Naive B cell (primary cell): ENCODE data around the gene ANP32E. TPM values are rescaled to one million over a fixed set of nuclear protein-coding genes. Genes with fewer than 3 reads are reported as not detected.
"Not testable (repeated sequence)": the region's sequence is repeated elsewhere in the genome, so short reads cannot be mapped to it uniquely, and the experiment has no call there.

Experiments
- ATAC-seq, 2 donors: fragments of 150-1000 bp; cut with Tn5 transposase; 2 replicates each; pipeline ENCODE4 v1.10.0; 2021; ENCODE audit warnings: low read depth in 2 of 2, mild to moderate bottlenecking in 2 of 2, moderate library complexity in 2 of 2
- DNase-seq: peaks from one replicate; pipeline ENCODE4 v3.0.0; 2022
- H3K27ac Mint-ChIP-seq, 6 donors: one replicate each; pipeline ENCODE4 v1.8.0; 2020 to 2022; ENCODE audit warnings: mild to moderate bottlenecking in 6 of 6, mixed read lengths in 6 of 6, moderate library complexity in 5 of 6, inconsistent platforms in 2 of 6
- H3K27me3 Mint-ChIP-seq, 3 donors: one replicate each; pipeline ENCODE4 v1.8.0; 2021 to 2022; ENCODE audit warnings: mixed read lengths in 3 of 3, mild to moderate bottlenecking in 1 of 3
- H3K36me3 Mint-ChIP-seq, 2 donors: one replicate each; pipeline ENCODE4 v1.8.0; 2020 to 2022; ENCODE audit warnings: mixed read lengths in 2 of 2, inconsistent platforms in 1 of 2, mild to moderate bottlenecking in 1 of 2
- H3K4me1 Mint-ChIP-seq, 3 donors: one replicate each; pipeline ENCODE4 v1.8.0; 2020 to 2022; ENCODE audit warnings: mixed read lengths in 3 of 3, inconsistent platforms in 1 of 3, mild to moderate bottlenecking in 1 of 3, moderate library complexity in 1 of 3
- H3K4me3 Mint-ChIP-seq, 8 donors: one replicate each; pipeline ENCODE4 v1.8.0; 2020 to 2022; ENCODE audit warnings: mild to moderate bottlenecking in 8 of 8, mixed read lengths in 8 of 8, moderate library complexity in 8 of 8, inconsistent platforms in 2 of 8
- H3K9me3 Mint-ChIP-seq, 7 donors: one replicate each; pipeline ENCODE4 v1.8.0; 2020 to 2022; ENCODE audit warnings: mixed read lengths in 7 of 7, mild to moderate bottlenecking in 5 of 7, inconsistent platforms in 2 of 7, moderate library complexity in 1 of 7
- polyA plus RNA-seq, 6 donors: library from polyadenylated mRNA; unstranded; fragments of 300-500 nt; fragmentation: Illumina TruSeq; gene quantifications; one replicate each; pipeline ENCODE4 v1.2.3, GENCODE V29; 2021; ENCODE audit warnings: low read depth in 6 of 6

The ANP32E gene
- polyA plus RNA-seq, 6 donors from 2014 or later: 44.7 to 67.8 (median 49.8) TPM

DNA sequence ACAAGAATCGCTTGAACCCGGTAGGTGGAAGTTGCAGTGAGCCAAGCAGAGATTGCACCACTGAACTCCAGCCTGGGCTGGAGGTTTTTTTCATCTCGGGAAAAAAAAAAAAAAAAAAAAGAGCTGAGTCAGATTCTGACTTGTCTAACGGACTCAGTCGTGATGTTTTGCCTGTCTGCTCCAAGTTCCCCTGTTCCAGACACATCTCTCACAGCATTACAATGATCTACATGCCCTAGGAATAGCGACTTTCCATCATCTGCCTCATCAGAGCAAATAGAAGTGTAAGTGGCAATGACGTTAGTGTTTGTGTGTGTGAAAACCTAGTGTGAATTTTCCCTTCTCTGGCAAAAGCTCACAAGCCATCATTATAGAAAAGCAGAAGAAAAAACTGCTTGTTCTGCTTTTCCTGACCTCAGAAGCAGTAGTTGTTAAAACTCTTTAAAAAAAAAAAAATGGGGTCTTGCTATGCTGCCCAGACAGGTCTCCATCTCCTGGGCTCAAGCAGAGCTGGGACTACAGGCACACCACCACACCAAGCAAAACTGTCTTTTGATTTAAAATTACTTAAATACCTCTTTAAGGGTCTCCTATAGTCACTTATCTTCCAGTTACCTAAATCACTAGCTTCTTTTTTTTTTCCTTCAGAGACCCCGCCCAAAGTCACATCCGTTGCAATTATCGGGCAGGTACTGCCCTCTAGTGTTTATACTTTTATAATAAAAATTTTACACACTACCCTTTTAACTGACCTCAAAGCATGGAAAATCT, 48.9 kb downstream of the ANP32E start:
- H3K4me1 Mint-ChIP-seq: peaks cover 6 to 15% (median 8%) of the 10 kb centered on the region in 3 donors
- no peaks in the 10 kb centered on the region for H3K9me3 Mint-ChIP-seq
- peak; percentile 80 to 86 for ATAC-seq
- DNase-seq: peak; percentile 63
- H3K27me3 Mint-ChIP-seq: no peaks in the 10 kb centered on the region
- H3K36me3 Mint-ChIP-seq: no peaks in the 10 kb centered on the region
- peak overlapping the region; percentile 27 to 87 (median 68) for H3K4me3 Mint-ChIP-seq
- peak overlapping the region; percentile 60 to 98 (median 87) for H3K27ac Mint-ChIP-seq

DNA sequence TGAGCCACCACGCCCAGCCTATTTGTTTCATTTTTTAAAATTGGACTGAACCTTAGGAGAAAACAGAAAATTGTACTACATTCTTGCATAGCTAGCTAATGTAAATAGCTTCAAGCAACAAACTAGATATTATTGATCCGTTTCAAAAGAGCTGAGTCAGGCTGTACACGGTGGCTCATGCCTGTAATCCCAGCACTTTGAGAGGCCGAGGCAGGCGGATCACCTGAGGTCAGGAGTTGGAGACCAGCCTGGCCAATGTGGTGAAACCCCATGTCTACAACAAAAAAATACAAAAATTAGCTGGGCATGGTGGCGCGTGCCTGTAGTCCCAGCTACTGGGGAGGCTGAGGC, 49.5 kb downstream of the ANP32E start:
- Mint-ChIP-seq H3K4me3 (peak overlapping the region in 5 of 8 donors; percentile 27 to 87 (median 77)), H3K27ac (peak overlapping the region in 4 of 6 donors; percentile 29 to 98 (median 68)), H3K4me1 (peaks cover 6 to 15% (median 8%) of the 10 kb centered on the region in 3 donors)
- not testable (repeated sequence) for H3K27me3 Mint-ChIP-seq, H3K36me3 Mint-ChIP-seq, DNase-seq, H3K9me3 Mint-ChIP-seq, ATAC-seq

DNA sequence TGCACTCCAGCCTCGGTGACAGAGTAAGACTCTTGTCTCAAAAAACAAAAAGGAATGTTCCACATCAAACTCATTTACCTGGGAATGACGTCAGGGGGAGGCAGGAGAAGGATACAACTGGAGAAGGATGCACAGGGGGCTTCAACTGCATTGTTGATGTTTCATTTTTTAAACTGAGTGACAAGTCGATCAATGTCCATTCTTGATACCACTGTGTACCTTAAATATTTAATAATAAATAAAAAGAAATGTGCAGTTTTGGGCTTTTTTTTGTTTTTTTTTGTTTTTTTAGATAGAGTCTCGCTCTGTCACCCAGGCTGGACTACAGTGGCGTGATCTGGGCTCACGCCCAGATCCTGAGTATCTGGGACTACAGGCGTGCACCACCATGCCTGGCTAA, 50.4 kb downstream of the ANP32E start:
- no peak for ATAC-seq
- Mint-ChIP-seq H3K4me1 (peaks cover 6 to 15% (median 8%) of the 10 kb centered on the region in 3 donors), H3K27me3 (no peaks in the 10 kb centered on the region), H3K27ac (peak overlapping the region in 3 of 6 donors; percentile 58 to 76 (median 69)), H3K4me3 (peak overlapping the region in 2 of 8 donors; percentile 24 to 63), H3K9me3 (no peaks in the 10 kb centered on the region), H3K36me3 (no peaks in the 10 kb centered on the region)
- no peak for DNase-seq

DNA sequence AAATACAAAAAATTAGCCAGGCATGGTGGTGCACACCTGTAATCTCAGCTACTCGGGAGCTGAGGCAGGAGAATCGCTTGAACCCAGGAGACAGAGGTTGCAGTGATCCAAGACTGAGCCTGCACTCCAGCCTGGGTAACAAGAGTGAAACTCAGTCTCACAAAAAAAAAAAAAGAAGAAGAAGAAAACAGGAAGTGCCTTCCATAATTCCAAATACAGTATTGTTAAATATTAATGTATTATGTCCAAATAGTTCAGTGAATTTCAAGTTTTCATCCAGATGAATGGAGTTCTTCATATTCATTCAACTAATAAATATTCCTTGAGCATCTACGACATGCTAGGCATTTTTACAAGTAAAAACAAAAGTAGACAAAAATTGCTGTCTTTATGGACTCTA, 52.9 kb downstream of the ANP32E start:
- H3K27ac Mint-ChIP-seq: peak overlapping the region in 1 of 6 donors; percentile 66

DNA sequence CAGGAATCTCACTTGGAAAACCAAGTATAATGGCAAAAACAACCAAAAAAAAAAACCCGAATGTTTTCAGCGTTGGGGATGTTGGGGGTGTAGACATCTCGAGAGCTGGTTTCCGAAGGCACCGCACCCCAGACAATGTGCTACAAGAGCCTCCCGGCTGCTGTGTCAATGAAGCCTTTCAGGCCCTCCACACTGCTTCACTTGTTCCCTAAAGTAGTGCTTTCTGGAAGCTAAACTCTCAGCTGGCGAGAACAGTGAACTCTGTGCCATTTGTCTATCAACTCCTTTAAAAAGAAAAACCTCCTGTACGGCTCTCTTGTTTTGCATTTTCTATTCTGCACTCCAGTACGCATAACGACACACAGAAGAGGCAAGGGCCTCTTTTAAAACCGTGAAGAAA, 53.7 kb downstream of the ANP32E start:
- H3K36me3 Mint-ChIP-seq: no peaks in the 10 kb centered on the region
- DNase-seq (no peak), ATAC-seq (no peak)
- H3K9me3 Mint-ChIP-seq: no peaks in the 10 kb centered on the region
- H3K4me3 Mint-ChIP-seq: no peak overlapping the region
- no peaks in the 10 kb centered on the region for H3K27me3 Mint-ChIP-seq
- H3K27ac Mint-ChIP-seq: peak overlapping the region in 1 of 6 donors; percentile 16
- H3K4me1 Mint-ChIP-seq: peaks cover 5 to 11% (median 6%) of the 10 kb centered on the region in 3 donors

More for the DNA sequence above, 52.9 kb downstream of the ANP32E start:
- Mint-ChIP-seq H3K9me3 (no peaks in the 10 kb centered on the region), H3K27me3 (no peaks in the 10 kb centered on the region), H3K36me3 (no peaks in the 10 kb centered on the region), H3K4me3 (no peak overlapping the region), H3K4me1 (peaks cover 6 to 15% (median 8%) of the 10 kb centered on the region in 3 donors)
- ATAC-seq (no peak), DNase-seq (no peak)

DNA sequence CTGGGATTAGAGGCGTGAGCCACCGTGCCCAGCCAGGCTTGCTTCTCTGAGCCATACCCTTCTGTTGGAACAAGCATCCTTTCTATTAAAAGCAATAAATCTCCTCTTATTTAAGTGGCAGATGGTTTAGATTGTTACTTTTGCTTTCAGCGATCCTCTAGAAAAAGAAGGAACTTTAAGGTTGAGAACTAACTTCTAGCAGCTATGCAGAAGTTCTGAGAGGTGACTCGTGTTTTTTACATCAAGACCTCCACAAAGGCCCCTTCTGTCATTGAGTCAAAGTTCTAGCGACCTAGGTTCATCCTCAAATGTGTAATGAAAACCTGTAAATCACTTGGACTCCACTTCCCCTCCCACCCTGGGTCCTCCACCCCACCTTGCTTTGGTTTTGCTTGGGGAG, 55.4 kb downstream of the ANP32E start:
- Mint-ChIP-seq H3K27me3 (no peaks in the 10 kb centered on the region), H3K36me3 (peaks cover 0 to 5% of the 10 kb centered on the region in 2 donors), H3K27ac (no peak overlapping the region), H3K4me3 (no peak overlapping the region), H3K9me3 (no peaks in the 10 kb centered on the region), H3K4me1 (peaks cover 0 to 3% (median 0%) of the 10 kb centered on the region in 3 donors)
- no peak for DNase-seq
- no peak for ATAC-seq

DNA sequence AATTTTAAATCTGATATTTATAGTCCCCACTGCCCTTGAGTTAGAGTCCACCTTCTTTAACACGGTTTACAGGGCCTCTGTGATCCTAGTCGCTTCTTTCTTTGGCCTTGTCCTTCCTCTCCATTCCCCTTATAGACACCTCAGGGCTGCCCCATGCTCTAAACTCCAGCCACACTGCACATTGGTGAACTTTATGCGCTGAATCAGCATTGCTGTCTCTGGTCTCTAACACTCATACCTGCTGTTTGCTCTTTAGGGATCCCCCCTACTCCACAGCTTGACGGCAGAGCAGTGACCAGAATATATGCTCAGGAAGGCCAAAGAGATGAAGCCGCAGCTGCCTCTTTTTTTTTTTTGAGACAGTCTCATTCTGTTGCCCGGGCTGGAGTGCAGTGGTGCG, 56.0 kb downstream of the ANP32E start:
- ATAC-seq (no peak), DNase-seq (no peak)
- Mint-ChIP-seq H3K4me3 (no peak overlapping the region), H3K27ac (peak overlapping the region in 1 of 6 donors; percentile 1), H3K27me3 (no peaks in the 10 kb centered on the region), H3K36me3 (peaks cover 0 to 5% of the 10 kb centered on the region in 2 donors), H3K9me3 (no peaks in the 10 kb centered on the region), H3K4me1 (peaks cover 0 to 3% (median 0%) of the 10 kb centered on the region in 3 donors)

DNA sequence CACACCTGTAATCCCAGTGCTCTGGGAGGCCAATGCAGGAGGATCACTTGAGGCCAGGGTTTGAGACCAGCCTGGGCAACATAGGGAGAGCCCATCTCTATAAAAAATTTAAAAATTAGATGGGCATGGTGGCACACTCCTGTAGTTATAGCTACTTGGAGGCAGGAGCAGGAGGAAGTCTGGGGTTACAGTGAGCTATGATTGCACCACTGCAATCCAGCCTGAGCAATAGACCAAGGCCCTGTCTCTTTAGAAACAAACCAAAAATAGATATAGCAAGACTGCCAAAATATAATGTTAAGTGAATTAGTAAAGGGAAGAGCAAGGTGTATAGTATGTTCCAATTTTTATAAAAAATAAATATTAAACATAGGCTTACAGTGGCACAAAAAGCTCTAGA, 57.4 kb downstream of the ANP32E start:
- H3K27ac Mint-ChIP-seq: no peak overlapping the region
- DNase-seq (no peak), ATAC-seq (no peak)
- peaks cover 0 to 3% (median 0%) of the 10 kb centered on the region in 3 donors for H3K4me1 Mint-ChIP-seq
- no peak overlapping the region for H3K4me3 Mint-ChIP-seq
- H3K27me3 Mint-ChIP-seq: no peaks in the 10 kb centered on the region
- H3K36me3 Mint-ChIP-seq: peaks cover 0 to 5% of the 10 kb centered on the region in 2 donors
- no peaks in the 10 kb centered on the region for H3K9me3 Mint-ChIP-seq

DNA sequence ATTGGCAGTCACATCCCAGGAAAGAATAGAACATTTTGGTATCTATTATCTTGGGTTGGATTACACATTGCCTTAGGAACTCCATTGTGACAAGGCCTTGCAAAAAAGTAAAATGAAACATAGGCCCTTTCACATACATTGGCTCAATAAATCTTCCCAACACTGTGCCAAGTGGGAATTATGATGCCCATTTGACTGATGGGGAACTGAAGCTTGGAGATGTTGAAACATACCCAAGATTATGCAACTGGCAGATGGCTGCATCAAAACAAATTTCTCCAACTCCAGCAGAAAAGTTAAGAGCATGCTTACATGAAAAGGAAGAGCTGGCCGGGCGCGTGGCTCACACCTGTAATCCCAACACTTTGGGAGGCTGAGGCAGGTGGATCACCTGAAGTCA, 59.3 kb downstream of the ANP32E start:
- Mint-ChIP-seq H3K4me1 (peaks cover 0 to 4% (median 2%) of the 10 kb centered on the region in 3 donors), H3K27me3 (no peaks in the 10 kb centered on the region), H3K27ac (no peak overlapping the region), H3K9me3 (no peaks in the 10 kb centered on the region), H3K4me3 (no peak overlapping the region), H3K36me3 (peaks cover 7 to 12% of the 10 kb centered on the region in 2 donors)
- ATAC-seq (no peak), DNase-seq (no peak)

DNA sequence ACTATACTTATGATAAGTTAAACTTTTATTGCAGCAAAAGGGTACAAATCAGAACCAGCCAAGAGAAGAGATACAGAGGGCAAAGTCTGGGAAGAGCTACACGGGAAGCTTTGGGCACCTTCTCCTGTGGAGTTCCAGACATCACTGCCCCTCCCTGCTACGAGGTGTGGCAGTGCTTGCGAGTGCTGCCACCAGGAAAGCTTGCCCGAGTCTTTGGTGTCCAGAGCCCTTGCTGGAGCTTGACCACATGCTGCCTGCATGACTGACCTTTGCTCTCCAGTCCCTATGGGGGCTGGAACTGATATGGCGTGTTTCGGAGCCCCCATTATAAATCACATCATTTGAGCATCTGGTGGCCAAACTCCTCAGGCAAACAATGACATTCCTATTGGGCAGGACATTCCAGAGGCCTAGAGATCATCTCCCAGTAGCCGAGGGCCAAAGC, 62.7 kb downstream of the ANP32E start:
- peaks cover 8 to 12% of the 10 kb centered on the region in 2 donors for H3K36me3 Mint-ChIP-seq
- H3K9me3 Mint-ChIP-seq: no peaks in the 10 kb centered on the region
- H3K27ac Mint-ChIP-seq: no peak overlapping the region
- peaks cover 0 to 8% (median 4%) of the 10 kb centered on the region in 3 donors for H3K4me1 Mint-ChIP-seq
- no peak for DNase-seq
- no peak for ATAC-seq
- no peak overlapping the region for H3K4me3 Mint-ChIP-seq
- H3K27me3 Mint-ChIP-seq: no peaks in the 10 kb centered on the region

DNA sequence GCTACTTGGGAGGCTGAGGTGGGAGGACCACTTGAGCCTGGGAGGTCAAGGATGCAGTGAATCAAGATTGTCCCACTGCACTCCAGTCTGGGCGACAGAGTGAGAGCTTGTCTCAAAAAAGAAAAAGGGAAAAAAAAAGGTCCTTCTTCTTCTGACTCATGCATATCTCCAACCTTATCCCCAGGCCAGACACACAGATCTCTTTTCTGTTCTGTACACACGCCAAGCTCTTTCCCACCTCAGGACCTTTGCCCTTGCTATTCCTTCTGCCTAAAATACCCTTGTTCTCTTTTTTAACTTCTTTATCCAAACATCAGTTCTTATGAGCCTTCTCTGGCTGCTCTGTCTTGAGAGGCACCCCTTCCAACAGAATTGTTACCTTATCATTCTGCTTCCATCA, 64.1 kb downstream of the ANP32E start:
- Mint-ChIP-seq H3K36me3 (peaks cover 8 to 12% of the 10 kb centered on the region in 2 donors), H3K9me3 (no peaks in the 10 kb centered on the region), H3K27ac (no peak overlapping the region), H3K4me1 (peaks cover 0 to 15% (median 4%) of the 10 kb centered on the region in 3 donors), H3K27me3 (no peaks in the 10 kb centered on the region), H3K4me3 (no peak overlapping the region)
- DNase-seq: no peak
- ATAC-seq: no peak

DNA sequence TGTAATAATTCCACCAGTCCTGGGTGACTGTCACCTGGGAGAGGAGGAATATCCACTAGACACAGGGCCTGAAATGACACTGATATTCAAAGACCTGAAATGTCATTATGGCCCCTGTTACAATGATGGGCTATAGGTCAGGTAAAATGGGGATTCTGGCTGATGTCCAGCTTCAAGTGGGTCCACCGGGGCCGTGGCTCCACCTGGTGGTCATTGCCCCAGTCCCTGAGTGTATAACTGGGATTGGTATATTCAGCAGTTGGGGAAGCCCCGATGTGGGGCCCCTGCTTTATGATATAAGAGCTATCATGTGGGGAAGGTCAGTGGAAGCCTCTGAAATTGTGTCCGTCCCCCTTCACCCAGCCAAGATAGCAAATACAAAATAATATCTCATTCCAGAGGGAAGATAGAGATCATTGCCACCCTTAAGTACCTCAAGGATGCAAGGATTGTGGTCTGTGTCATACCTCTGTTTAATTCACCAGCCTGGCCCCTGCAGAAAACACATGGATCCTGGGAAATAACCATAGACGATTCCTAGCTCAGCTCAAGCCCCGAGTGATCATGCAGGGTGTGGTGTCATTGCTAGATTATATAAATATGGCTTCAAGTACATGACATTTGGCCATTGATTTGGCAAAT, 66.8 kb downstream of the ANP32E start:
- no peak overlapping the region for H3K4me3 Mint-ChIP-seq
- H3K27ac Mint-ChIP-seq: peak overlapping the region in 3 of 6 donors; percentile 26 to 62 (median 44)
- H3K4me1 Mint-ChIP-seq: peaks cover 22 to 40% (median 26%) of the 10 kb centered on the region in 3 donors

More for the DNA sequence above, 66.8 kb downstream of the ANP32E start:
- no peaks in the 10 kb centered on the region for H3K27me3 Mint-ChIP-seq
- DNase-seq (no peak), ATAC-seq (peak; percentile 51 to 56)
- H3K9me3 Mint-ChIP-seq: no peaks in the 10 kb centered on the region
- peaks cover 8% of the 10 kb centered on the region in 2 donors for H3K36me3 Mint-ChIP-seq
